Lower lobe of right lung (tissue), 2 donors: ENCODE measurements around the gene COL8A2. TPM values are rescaled to one million over a fixed set of nuclear protein-coding genes. Genes with fewer than 3 reads are reported as not detected.

ENCODE experiments used
- ATAC-seq, 2 donors: fragments of 200-7000 bp; cut with Tn5 transposase; one replicate each; pipeline ENCODE4 v1.9.1; 2020 to 2022; ENCODE audit warnings: mild to moderate bottlenecking in 2 of 2, moderate library complexity in 2 of 2
- DNase-seq: peaks from one replicate; pipeline ENCODE4 v3.0.0-alpha.2; 2020
- H3K27ac ChIP-seq: fragments of 200-600 bp; one replicate; pipeline ENCODE4 v1.8.0; 2022
- H3K27me3 ChIP-seq: fragments of 200-600 bp; one replicate; pipeline ENCODE4 v1.8.0; 2022; ENCODE audit warnings: low read depth
- H3K36me3 ChIP-seq: fragments of 200-600 bp; one replicate; pipeline ENCODE4 v1.8.0; 2022; ENCODE audit warnings: mild to moderate bottlenecking
- H3K4me1 ChIP-seq: fragments of 200-600 bp; one replicate; pipeline ENCODE4 v1.8.0; 2022
- H3K4me3 ChIP-seq: fragments of 200-600 bp; one replicate; pipeline ENCODE4 v1.8.0; 2022; ENCODE audit warnings: mild to moderate bottlenecking
- H3K9me3 ChIP-seq: fragments of 200-600 bp; one replicate; pipeline ENCODE4 v1.8.0; 2022
- intact Hi-C: fragments of 100-400 bp; cut with DNase I; formaldehyde crosslinking; loops from one replicate; pipeline ENCODE4 v1.11.0; 2022
- total RNA-seq: library from RNA; stranded (reverse); fragmentation: NEBNext Ultra II Directional; extraction: Animal tissue kit (Norgen Biotek cat#: 25700); gene quantifications from one replicate; pipeline ENCODE4 v1.2.1, GENCODE V29; 2021
- TF ChIP-seq, protein P1 (sequence below): fragments of 200-600 bp; IDR thresholded peaks from one replicate; pipeline ENCODE4 v1.8.0; 2022; ENCODE audit warnings: antibody characterized with exemption, mild to moderate bottlenecking
- donor health status: DM: no; HTN: yes; CAD: no; lungs with severe emphysema.

COL8A2 gene
- total RNA-seq, 1 donor from 2014 or later: 24.4 TPM

- TF ChIP-seq, protein P1, sequence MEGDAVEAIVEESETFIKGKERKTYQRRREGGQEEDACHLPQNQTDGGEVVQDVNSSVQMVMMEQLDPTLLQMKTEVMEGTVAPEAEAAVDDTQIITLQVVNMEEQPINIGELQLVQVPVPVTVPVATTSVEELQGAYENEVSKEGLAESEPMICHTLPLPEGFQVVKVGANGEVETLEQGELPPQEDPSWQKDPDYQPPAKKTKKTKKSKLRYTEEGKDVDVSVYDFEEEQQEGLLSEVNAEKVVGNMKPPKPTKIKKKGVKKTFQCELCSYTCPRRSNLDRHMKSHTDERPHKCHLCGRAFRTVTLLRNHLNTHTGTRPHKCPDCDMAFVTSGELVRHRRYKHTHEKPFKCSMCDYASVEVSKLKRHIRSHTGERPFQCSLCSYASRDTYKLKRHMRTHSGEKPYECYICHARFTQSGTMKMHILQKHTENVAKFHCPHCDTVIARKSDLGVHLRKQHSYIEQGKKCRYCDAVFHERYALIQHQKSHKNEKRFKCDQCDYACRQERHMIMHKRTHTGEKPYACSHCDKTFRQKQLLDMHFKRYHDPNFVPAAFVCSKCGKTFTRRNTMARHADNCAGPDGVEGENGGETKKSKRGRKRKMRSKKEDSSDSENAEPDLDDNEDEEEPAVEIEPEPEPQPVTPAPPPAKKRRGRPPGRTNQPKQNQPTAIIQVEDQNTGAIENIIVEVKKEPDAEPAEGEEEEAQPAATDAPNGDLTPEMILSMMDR: no peak
- ATAC-seq (no peak), DNase-seq (no peak)
- H3K27ac ChIP-seq: no peak overlapping the region
- no peaks in the 10 kb centered on the region for H3K36me3 ChIP-seq
- H3K9me3 ChIP-seq: no peaks in the 10 kb centered on the region
- H3K27me3 ChIP-seq: no peaks in the 10 kb centered on the region
- H3K4me3 ChIP-seq: no peak overlapping the region
- intact Hi-C loops: no loop called here
- H3K4me1 ChIP-seq: peaks cover 13% of the 10 kb centered on the region
These were observed 12.2 kb downstream of the COL8A2 start for GRCh38 chr1:36112823-36113222.

GRCh38 chr1:36111151-36111550, 13.9 kb downstream of the COL8A2 start:
- DNase-seq (no peak), ATAC-seq (no peak)
- no peaks in the 10 kb centered on the region for H3K27me3 ChIP-seq
- H3K4me1 ChIP-seq: peaks cover 10% of the 10 kb centered on the region
- TF ChIP-seq, protein P1: no peak
- no peaks in the 10 kb centered on the region for H3K9me3 ChIP-seq
- no peaks in the 10 kb centered on the region for H3K36me3 ChIP-seq
- no peak overlapping the region for H3K27ac ChIP-seq
- intact Hi-C loops: no loop called here
- H3K4me3 ChIP-seq: no peak overlapping the region

DNA sequence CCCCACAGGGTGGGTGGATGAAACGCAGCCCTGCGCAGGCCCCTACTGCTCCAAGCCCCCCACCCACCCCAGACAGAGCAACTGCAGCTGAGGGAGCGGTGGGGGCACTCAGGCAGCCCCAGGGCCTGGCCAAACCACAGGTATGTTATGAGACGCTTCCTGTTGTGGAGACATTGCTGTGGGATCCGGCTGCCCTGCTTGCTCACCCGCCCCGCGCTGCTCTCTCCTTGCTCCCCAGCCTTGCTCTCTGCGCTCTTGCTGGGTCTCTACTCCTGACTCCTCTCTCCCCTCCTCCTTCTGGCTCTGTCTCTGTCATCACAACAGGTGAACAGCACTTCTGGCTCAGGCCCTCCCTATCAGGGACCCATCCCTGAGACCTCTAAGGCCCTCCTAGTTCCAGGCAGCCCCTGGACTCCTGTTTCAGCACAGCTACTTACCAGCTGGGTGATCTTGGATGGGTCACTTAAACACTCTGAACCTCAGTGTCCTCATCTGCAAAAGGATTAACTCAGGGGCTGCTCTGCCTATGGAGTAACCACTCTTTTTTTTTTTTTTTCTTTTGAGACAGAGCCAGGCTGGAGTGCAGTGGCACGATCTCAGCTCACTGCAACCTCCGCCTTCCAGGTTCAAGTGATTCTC, 15.9 kb downstream of the COL8A2 start:
- no peaks in the 10 kb centered on the region for H3K9me3 ChIP-seq
- H3K36me3 ChIP-seq: no peaks in the 10 kb centered on the region
- no peak for DNase-seq
- H3K4me3 ChIP-seq: no peak overlapping the region
- peak; percentile 24 for ATAC-seq
- H3K4me1 ChIP-seq: no peaks in the 10 kb centered on the region
- no peak overlapping the region for H3K27ac ChIP-seq
- TF ChIP-seq, protein P1: no peak
- no peaks in the 10 kb centered on the region for H3K27me3 ChIP-seq
- intact Hi-C loops: no loop called here

- ATAC-seq (no peak), DNase-seq (no peak)
- Histone ChIP-seq H3K27me3 (no peaks in the 10 kb centered on the region), H3K27ac (no peak overlapping the region), H3K36me3 (no peaks in the 10 kb centered on the region), H3K9me3 (no peaks in the 10 kb centered on the region), H3K4me1 (no peaks in the 10 kb centered on the region), H3K4me3 (no peak overlapping the region)
- intact Hi-C loops: no loop called here
- TF ChIP-seq, protein P1: no peak
These were observed 16.7 kb downstream of the COL8A2 start for GRCh38 chr1:36108314-36108713.

DNA sequence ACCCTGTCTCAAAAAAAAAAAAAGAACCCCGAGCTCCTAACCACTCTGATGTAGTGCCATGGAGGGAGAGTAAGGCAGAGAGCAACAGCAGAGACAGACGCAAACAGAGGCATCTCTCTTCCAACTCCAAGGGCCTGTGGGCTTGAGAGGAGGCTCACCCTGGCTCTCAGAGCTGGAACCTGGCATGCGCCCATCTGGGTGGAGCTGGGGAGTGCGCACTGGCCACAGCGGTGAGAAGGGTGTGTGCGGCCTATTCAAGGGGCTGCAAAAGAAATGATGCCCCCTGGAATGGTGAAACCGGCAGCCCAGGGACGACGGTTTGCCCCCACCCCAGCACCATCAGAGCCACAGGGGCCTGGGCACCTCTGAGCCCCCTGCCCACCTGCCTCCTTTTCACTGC, 17.6 kb downstream of the COL8A2 start:
- DNase-seq (peak; percentile 37), ATAC-seq (peak; percentile 43 to 49)
- intact Hi-C loops: no loop called here
- TF ChIP-seq, protein P1: no peak
- no peaks in the 10 kb centered on the region for H3K27me3 ChIP-seq
- no peak overlapping the region for H3K27ac ChIP-seq
- no peaks in the 10 kb centered on the region for H3K9me3 ChIP-seq
- H3K4me3 ChIP-seq: no peak overlapping the region
- no peaks in the 10 kb centered on the region for H3K36me3 ChIP-seq
- no peaks in the 10 kb centered on the region for H3K4me1 ChIP-seq
